Lung (tissue), 12 donors: ENCODE results near the gene EEPD1. TPM values are rescaled to one million over a fixed set of nuclear protein-coding genes. Genes with fewer than 3 reads are reported as not detected.

Experiments
- ATAC-seq: fragments of 200-7000 bp; cut with Tn5 transposase; one replicate; pipeline ENCODE4 v1.9.1; 2020; ENCODE audit warnings: moderate number of reproducible peaks; ENCODE audit not compliant: insufficient read depth, low FRiP score
- DNase-seq, 3 donors: peaks; one replicate each; pipeline ENCODE4 v3.0.0-alpha.2; 2013 to 2017
- H3K27ac ChIP-seq, 2 donors: one replicate each; pipeline ENCODE4 v1.5.1; 2013; ENCODE audit warnings: mild to moderate bottlenecking in 2 of 2, moderate library complexity in 2 of 2, control low read depth in 1 of 2, inconsistent platforms in 1 of 2, low read depth in 1 of 2, low read length in 1 of 2
- H3K27me3 ChIP-seq, 3 donors: one replicate each; pipeline ENCODE4 v1.5.1; 2013; ENCODE audit warnings: low read length in 2 of 3; ENCODE audit not compliant: control insufficient read depth in 3 of 3, insufficient read depth in 3 of 3
- H3K36me3 ChIP-seq, 4 donors: one replicate each; pipeline ENCODE4 v1.5.1; 2013; ENCODE audit warnings: low read length in 4 of 4, mild to moderate bottlenecking in 1 of 4, moderate library complexity in 1 of 4; ENCODE audit not compliant: control insufficient read depth in 4 of 4, insufficient read depth in 4 of 4
- H3K4me1 ChIP-seq, 5 donors: one replicate each; pipeline ENCODE4 v1.5.1; 2013; ENCODE audit warnings: low read length in 5 of 5, mild to moderate bottlenecking in 2 of 5, moderate library complexity in 1 of 5; ENCODE audit not compliant: control insufficient read depth in 5 of 5, insufficient read depth in 5 of 5
- H3K4me3 ChIP-seq: one replicate; pipeline ENCODE4 v1.5.1; 2013; ENCODE audit warnings: mild to moderate bottlenecking, control low read depth, moderate library complexity
- H3K9ac ChIP-seq, 2 donors: one replicate each; pipeline ENCODE4 v1.5.1; 2013; ENCODE audit warnings: low read length in 2 of 2, control low read depth in 1 of 2; ENCODE audit not compliant: insufficient read depth in 1 of 2
- H3K9me3 ChIP-seq, 4 donors: one replicate each; pipeline ENCODE4 v1.5.1; 2013; ENCODE audit warnings: low read length in 3 of 4, mild to moderate bottlenecking in 1 of 4, moderate library complexity in 1 of 4; ENCODE audit not compliant: control insufficient read depth in 4 of 4, insufficient read depth in 3 of 4
- CTCF ChIP-seq: IDR thresholded peaks from 2 replicates; pipeline ENCODE4 v1.5.1; 2012; ENCODE audit warnings: mild to moderate bottlenecking; ENCODE audit errors: control extremely low read depth, extremely low read depth
- WGBS, 2 donors: extraction: QIAGEN DNeasy Blood & Tissue Kit; methylation state at CpG; one replicate each; pipeline ENCODE4 v1.1.7; 2013; 5-methylcytosine and 5-hydroxymethylcytosine counted together
- polyA plus RNA-seq, 2 donors: library from polyadenylated mRNA; stranded (reverse); fragments of 200-250 nt; gene quantifications; one replicate each; pipeline ENCODE4 v1.2.1, GENCODE V29; 2013
- total RNA-seq, 2 donors: library from RNA; depleted of rRNA in 1 of 2; stranded (reverse); fragments of >200 nt in 1 of 2; gene quantifications; one replicate each; pipeline ENCODE4 v1.2.1, GENCODE V29; 2014 to 2021
- donor health status: control.
- donor health status: control.
- donor health status: Bipolar disorder and iron deficiency.
- donor health status: healthy.
- donor health status: DM: yes; HTN: yes; CAD: no.

EEPD1 gene
- total and polyA plus RNA-seq, 4 donors = 5.4 to 15.3 (median 7.9) TPM

- ATAC-seq (no peak), DNase-seq (no peak)
- H3K4me3 ChIP-seq = no peak overlapping the region
- peak overlapping the region in 1 of 2 donors; percentile 32 for H3K27ac ChIP-seq
- H3K9me3 ChIP-seq = no peaks in the 10 kb centered on the region
- no peaks in the 10 kb centered on the region for H3K36me3 ChIP-seq
- no peak overlapping the region for H3K9ac ChIP-seq
- 51 to 52% methylated on average over 9 of the region's 9 CpGs for WGBS, 2 donors
- H3K27me3 ChIP-seq = no peaks in the 10 kb centered on the region
- TF ChIP-seq CTCF = no peak
- H3K4me1 ChIP-seq = peaks cover 4 to 30% (median 10%) of the 10 kb centered on the region in 5 donors
Observed at GRCh38 chr7:36202398-36202797, 49.3 kb downstream of the EEPD1 start.

GRCh38 chr7:36203071-36203790 lies 50.2 kb downstream of the EEPD1 start:
- H3K9me3 ChIP-seq = no peaks in the 10 kb centered on the region
- H3K27me3 ChIP-seq = no peaks in the 10 kb centered on the region
- TF ChIP-seq CTCF = no peak
- no peak overlapping the region for H3K9ac ChIP-seq
- no peak overlapping the region for H3K4me3 ChIP-seq
- peaks cover 11 to 39% (median 15%) of the 10 kb centered on the region in 5 donors for H3K4me1 ChIP-seq
- 24 to 40% methylated on average over 8 of the region's 8 CpGs for WGBS, 2 donors
- H3K27ac ChIP-seq = no peak overlapping the region
- ATAC-seq (no peak), DNase-seq (no peak)
- H3K36me3 ChIP-seq = no peaks in the 10 kb centered on the region

DNA sequence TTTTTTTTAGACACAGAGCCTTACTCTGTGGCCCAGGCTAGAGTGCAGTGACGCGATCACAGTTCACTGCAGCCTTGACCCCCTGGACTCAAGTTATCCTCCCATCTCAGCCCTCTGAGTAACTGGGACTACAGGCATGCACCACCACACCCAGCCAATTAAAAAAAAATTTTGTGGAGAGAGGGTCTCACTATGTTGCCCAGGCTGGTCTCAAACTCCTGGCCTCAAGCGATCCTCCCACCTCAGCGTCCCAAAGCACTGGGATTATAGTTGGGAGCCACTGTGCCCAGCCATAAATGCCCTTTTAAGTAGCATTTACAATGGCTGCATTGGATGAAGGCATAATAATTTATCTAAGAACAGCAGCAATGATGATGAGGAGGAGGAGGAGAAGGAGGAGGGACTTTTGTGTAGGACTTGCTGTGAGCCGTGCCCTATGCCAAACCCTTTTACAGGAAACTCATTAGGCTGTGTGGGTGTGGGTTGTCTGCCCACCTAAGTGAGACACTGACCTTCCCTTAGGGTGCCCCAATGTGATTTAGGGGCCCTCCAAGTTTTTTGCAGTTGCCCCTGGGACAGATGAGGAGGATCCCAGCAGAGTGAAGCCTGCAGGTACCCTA lies 51.1 kb downstream of the EEPD1 start:
- Histone ChIP-seq H3K4me1 (peaks cover 15 to 41% (median 16%) of the 10 kb centered on the region in 5 donors), H3K27me3 (no peaks in the 10 kb centered on the region), H3K27ac (no peak overlapping the region), H3K9me3 (no peaks in the 10 kb centered on the region), H3K4me3 (no peak overlapping the region), H3K9ac (no peak overlapping the region), H3K36me3 (no peaks in the 10 kb centered on the region)
- DNase-seq (no peak), ATAC-seq (no peak)
- 86 to 92% methylated on average over 5 of the region's 5 CpGs for WGBS, 2 donors
- no peak for TF ChIP-seq CTCF
